ENCODE results near the gene BRD9. TPM values are rescaled to one million over a fixed set of nuclear protein-coding genes. Genes with fewer than 3 reads are reported as not detected.

Gene BRD9
- total RNA-seq, 1 donor from 2014 or later, result 23.6 TPM

DNA sequence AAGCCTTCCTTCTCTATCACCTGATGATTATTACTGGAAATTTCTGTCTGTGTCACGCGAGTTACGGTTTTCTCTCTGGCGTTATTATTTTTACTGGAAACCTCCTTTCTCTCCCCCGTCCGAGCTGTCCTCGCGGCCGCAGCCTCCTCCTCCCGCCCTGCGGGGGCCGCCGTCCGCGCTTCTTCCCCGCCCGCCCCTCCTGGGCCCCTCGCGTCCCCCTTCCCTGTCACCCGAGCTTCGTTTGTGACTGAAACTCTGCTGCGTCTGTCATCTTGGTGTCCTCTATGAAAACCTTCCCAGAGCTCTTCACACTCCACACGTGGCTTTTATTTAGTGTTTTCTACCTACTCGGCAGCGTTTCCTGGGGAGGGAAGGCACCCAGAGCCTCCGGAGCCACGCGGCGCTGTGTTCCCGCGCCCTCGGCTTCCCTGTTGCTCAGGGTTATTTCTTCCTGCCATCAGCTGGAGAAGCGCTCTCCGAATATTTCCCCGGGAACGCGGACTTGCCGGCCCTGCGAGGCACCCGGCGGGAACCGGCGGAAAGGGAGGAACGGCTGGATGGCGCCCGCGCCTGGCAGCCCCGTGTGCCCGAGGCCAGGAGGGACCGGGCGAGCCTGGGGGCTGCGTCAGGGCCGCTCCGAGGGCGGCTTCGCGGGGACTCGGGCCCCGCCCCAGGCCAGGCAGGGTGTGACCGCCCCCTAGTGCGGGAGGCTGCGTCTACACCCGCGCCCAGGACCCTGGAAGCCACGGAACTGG, 34.0 kb upstream of the BRD9 start:
- Histone ChIP-seq H3K27ac (replicated peaks) (no peak overlapping the region), H3K4me1 (peaks cover 13% of the 10 kb centered on the region), H3K4me3 (peak overlapping the region; percentile 63), H3K27me3 (ENCODE audit: low read depth) (peaks cover 39% of the 10 kb centered on the region), H3K36me3 (no peaks in the 10 kb centered on the region), H3K9me3 (replicated peaks) (peaks cover under 1% of the 10 kb centered on the region)
- DNase-seq, result no peak
- intact Hi-C loops (cut with micrococcal nuclease), result no loop called here
- TF ChIP-seq, protein P1, sequence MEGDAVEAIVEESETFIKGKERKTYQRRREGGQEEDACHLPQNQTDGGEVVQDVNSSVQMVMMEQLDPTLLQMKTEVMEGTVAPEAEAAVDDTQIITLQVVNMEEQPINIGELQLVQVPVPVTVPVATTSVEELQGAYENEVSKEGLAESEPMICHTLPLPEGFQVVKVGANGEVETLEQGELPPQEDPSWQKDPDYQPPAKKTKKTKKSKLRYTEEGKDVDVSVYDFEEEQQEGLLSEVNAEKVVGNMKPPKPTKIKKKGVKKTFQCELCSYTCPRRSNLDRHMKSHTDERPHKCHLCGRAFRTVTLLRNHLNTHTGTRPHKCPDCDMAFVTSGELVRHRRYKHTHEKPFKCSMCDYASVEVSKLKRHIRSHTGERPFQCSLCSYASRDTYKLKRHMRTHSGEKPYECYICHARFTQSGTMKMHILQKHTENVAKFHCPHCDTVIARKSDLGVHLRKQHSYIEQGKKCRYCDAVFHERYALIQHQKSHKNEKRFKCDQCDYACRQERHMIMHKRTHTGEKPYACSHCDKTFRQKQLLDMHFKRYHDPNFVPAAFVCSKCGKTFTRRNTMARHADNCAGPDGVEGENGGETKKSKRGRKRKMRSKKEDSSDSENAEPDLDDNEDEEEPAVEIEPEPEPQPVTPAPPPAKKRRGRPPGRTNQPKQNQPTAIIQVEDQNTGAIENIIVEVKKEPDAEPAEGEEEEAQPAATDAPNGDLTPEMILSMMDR (IDR thresholded peaks at IDR 0.05; ENCODE audit: borderline replicate concordance), result peak; percentile 58

DNA sequence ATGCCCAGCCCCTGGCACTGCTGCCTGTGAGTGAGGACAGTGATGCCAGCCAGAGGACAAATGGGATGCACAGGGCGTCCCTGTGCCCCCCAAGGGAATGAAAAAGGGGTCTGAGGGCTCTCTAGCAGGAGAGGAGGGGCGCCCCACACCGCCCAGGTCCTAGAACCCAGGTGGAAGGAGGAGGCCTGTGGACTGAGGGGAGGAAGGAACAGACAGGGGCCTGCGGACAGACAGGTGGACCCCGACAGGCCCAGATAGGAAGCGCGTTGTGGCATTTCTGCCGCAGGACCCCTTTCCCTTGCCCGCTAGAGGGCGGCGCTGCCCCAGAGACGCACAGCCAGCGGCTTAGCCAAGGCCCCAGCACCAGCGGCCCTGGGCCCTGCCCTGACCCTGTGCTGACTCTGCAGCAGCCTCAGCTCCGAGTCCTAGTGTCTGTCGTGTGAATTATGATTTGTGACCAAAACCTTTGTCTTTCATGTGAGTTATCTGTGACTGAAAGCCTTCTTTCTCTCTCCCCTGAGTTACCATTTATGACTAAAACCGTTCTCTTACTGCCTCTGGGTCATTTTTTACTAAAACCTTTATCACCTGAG, 30.8 kb upstream of the BRD9 start:
- Histone ChIP-seq H3K4me3 (no peak overlapping the region), H3K36me3 (no peaks in the 10 kb centered on the region), H3K27me3 (ENCODE audit: low read depth) (peaks cover 32% of the 10 kb centered on the region), H3K4me1 (peaks cover 13% of the 10 kb centered on the region), H3K27ac (replicated peaks) (no peak overlapping the region), H3K9me3 (replicated peaks) (peaks cover 6% of the 10 kb centered on the region)
- DNase-seq, result peak; percentile 83
- TF ChIP-seq, protein P1 (IDR thresholded peaks at IDR 0.05; ENCODE audit: borderline replicate concordance), result peak; percentile 92
- intact Hi-C loops (cut with micrococcal nuclease), result loop anchor here (5.0 kb wide), 1 partner anchor 249 kb away; no protein-coding TSS in a partner anchor

DNA sequence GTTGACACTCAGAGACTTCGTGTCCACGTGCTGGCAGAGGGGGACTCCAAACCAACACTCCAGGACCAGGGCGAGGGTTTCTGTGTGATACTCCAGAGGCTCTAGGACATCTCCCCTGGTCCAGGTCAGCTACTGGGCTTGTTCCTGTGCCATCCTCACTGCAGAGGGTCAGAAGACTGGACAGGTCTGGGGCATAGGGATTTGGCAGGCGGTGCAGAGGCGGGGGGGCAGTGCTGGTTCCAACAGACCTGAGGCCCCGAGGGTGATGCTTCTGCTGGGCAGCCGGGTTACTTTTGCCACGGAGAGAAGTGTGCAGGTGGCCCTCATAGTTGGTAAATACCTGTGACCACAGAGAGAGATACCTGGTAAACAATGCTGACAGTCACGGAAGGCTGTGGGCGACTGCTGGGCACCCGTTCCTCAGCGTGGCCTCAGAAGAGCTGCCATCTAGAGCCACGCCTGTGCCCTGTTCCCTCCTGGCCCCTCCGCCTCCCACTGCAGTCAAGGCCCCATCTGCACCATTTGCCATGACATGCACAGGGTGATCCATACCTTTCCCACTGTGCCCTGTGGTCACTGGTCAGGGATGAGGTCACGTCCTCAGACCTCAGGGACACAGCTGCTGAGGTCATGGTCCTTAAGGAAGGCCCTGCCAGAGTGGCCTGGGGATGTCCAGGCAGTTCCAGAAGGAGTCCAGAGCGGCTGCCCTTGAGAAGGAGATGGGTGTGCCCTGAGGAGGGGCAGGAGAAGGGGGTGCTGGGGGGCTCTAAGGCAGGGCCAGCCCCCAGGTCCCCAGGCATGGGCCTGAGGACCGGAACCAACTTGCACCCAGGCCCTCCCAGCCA, 30.1 kb upstream of the BRD9 start:
- Histone ChIP-seq H3K36me3 (no peaks in the 10 kb centered on the region), H3K4me3 (no peak overlapping the region), H3K4me1 (peaks cover 13% of the 10 kb centered on the region), H3K27ac (replicated peaks) (no peak overlapping the region), H3K27me3 (ENCODE audit: low read depth) (peaks cover 32% of the 10 kb centered on the region), H3K9me3 (replicated peaks) (peaks cover 6% of the 10 kb centered on the region)
- TF ChIP-seq, protein P1 (IDR thresholded peaks at IDR 0.05; ENCODE audit: borderline replicate concordance), result no peak
- intact Hi-C loops (cut with micrococcal nuclease), result loop anchor here (5.0 kb wide), 1 partner anchor 250 kb away; no protein-coding TSS in a partner anchor
- DNase-seq, result no peak

DNA sequence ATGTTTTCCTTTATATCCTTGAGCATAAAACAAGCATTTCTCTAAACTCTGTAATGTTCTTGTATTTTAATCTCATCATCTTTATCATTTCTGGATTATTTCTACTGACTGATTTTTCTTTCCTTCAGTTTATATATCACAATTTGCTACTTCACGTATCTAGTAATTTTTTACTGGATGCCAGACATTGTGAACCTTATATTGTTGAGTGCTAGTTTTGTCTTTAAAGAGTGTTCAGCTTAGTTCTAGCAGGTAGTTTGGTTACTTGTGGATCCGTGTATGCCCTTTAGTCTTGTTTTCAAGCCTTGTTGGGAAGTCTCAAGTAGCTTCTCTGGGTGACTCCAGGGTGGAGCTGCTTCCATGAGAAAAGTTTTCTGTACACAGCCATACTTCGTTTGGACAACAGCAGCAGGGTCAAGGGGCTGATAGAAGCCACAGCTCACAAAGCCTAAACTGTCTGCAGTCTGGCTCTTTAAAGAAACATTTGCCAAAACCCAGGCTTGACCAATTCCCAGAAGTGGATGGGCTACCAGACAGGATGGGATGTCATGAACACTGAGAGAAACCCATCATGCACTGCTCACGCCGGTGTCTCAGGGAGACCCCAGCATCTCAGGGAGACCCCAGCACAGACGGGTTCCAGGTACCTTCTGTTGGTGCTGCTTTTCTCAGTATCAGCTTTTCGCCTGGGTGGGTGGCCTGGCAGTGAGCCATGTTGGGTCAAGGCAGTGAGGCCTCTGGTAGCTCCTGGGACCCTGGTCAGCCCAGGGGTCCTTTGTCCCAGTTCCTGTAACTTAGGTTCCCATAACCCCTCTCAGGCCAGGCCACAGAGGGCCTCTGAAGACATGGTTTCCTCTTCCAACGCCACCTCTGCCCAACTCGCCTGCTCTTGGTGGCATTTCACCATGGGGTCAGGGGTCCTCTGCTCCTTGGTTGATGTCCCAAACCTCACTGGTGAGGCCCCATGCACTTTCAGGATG, 29.1 kb upstream of the BRD9 start:
- H3K36me3 ChIP-seq, result no peaks in the 10 kb centered on the region
- H3K27me3 ChIP-seq (ENCODE audit: low read depth), result peaks cover 27% of the 10 kb centered on the region
- H3K27ac ChIP-seq (replicated peaks), result no peak overlapping the region
- DNase-seq, result no peak
- TF ChIP-seq, protein P1 (IDR thresholded peaks at IDR 0.05; ENCODE audit: borderline replicate concordance), result no peak
- no peak overlapping the region for H3K4me3 ChIP-seq
- H3K4me1 ChIP-seq, result peaks cover 9% of the 10 kb centered on the region
- intact Hi-C loops (cut with micrococcal nuclease), result loop anchor here (5.0 kb wide), 1 partner anchor 251 kb away; no protein-coding TSS in a partner anchor
- peaks cover 6% of the 10 kb centered on the region for H3K9me3 ChIP-seq (replicated peaks)

Measured in left ventricle myocardium inferior (tissue), 1 donor.